ENCODE measurements around the gene RASA3.

Gene RASA3

GRCh38 chr13:114050536-114051450, 81.6 kb downstream of the RASA3 start:
- DNase-seq (ENCODE audit: low spot score): no peak

- DNase-seq (ENCODE audit: low spot score): no peak
Measured at GRCh38 chr13:114049626-114050101, 82.8 kb downstream of the RASA3 start.

- no peak for DNase-seq (ENCODE audit: low spot score)
Measured at GRCh38 chr13:114049026-114049425, 83.4 kb downstream of the RASA3 start.

- no peak for DNase-seq (ENCODE audit: low spot score)
Measured at GRCh38 chr13:114048443-114048842, 84.0 kb downstream of the RASA3 start.

- DNase-seq (ENCODE audit: low spot score): no peak
Measured at GRCh38 chr13:114047358-114047881, 85.0 kb downstream of the RASA3 start.

GRCh38 chr13:114046431-114046975, 85.9 kb downstream of the RASA3 start:
- DNase-seq (ENCODE audit: low spot score): no peak

GRCh38 chr13:114045113-114045735, 87.2 kb downstream of the RASA3 start:
- no peak for DNase-seq (ENCODE audit: low spot score)

GRCh38 chr13:114044486-114044885, 87.9 kb downstream of the RASA3 start:
- no peak for DNase-seq (ENCODE audit: low spot score)

GRCh38 chr13:114043421-114044053, 88.9 kb downstream of the RASA3 start:
- DNase-seq (ENCODE audit: low spot score): no peak

- no peak for DNase-seq (ENCODE audit: low spot score)
Measured at GRCh38 chr13:114042066-114042815, 90.2 kb downstream of the RASA3 start.

- DNase-seq (ENCODE audit: low spot score): no peak
Measured at GRCh38 chr13:114041493-114041892, 90.9 kb downstream of the RASA3 start.

GRCh38 chr13:114039471-114040141, 92.8 kb downstream of the RASA3 start:
- DNase-seq (ENCODE audit: low spot score): no peak

- no peak for DNase-seq (ENCODE audit: low spot score)
Measured at GRCh38 chr13:114038900-114039299, 93.5 kb downstream of the RASA3 start.

- no peak for DNase-seq (ENCODE audit: low spot score)
Measured at GRCh38 chr13:114038211-114038613, 94.2 kb downstream of the RASA3 start.

- no peak for DNase-seq (ENCODE audit: low spot score)
Measured at GRCh38 chr13:114037674-114038073, 94.7 kb downstream of the RASA3 start.

- peak; percentile 65 for DNase-seq (ENCODE audit: low spot score)
Measured at GRCh38 chr13:114035583-114036531, 96.6 kb downstream of the RASA3 start.

- no peak for DNase-seq (ENCODE audit: low spot score)
Measured at GRCh38 chr13:114035186-114035582, 97.2 kb downstream of the RASA3 start.

GRCh38 chr13:114034481-114034891, 97.9 kb downstream of the RASA3 start:
- DNase-seq (ENCODE audit: low spot score): no peak

GRCh38 chr13:114033541-114034315, 98.7 kb downstream of the RASA3 start:
- DNase-seq (ENCODE audit: low spot score): no peak

Data from kidney capillary endothelial cell (primary cell).